Activated T-cell treated with anti-CD3 and anti-CD28 coated beads for 48 hours (primary cell): ENCODE measurements around the gene ADIRF.
"Not testable (repeated sequence)": the region's sequence is repeated elsewhere in the genome, so short reads cannot be mapped to it uniquely, and the experiment has no call there.

Experiments
- DNase-seq: peaks from one replicate; pipeline ENCODE4 v3.0.0-alpha.2; 2020; ENCODE audit warnings: low read depth

The ADIRF gene

GRCh38 chr10:86960863-86961434, 7.3 kb upstream of the ADIRF start:
- no peak for DNase-seq

- DNase-seq, result no peak
These were observed 6.7 kb upstream of the ADIRF start for GRCh38 chr10:86961481-86962091.

- DNase-seq, result no peak
These were observed 5.9 kb upstream of the ADIRF start for GRCh38 chr10:86962136-86962980.

GRCh38 chr10:86962981-86963310, 5.3 kb upstream of the ADIRF start:
- no peak for DNase-seq

- DNase-seq, result no peak
These were observed 4.9 kb upstream of the ADIRF start for GRCh38 chr10:86963341-86963919.

GRCh38 chr10:86964061-86964846, 4.0 kb upstream of the ADIRF start:
- no peak for DNase-seq

- no peak for DNase-seq
These were observed 3.5 kb upstream of the ADIRF start for GRCh38 chr10:86964847-86965190.

GRCh38 chr10:86965986-86966654, 2.2 kb upstream of the ADIRF start:
- no peak for DNase-seq

GRCh38 chr10:86967481-86967941, 771 bp upstream of the ADIRF start:
- DNase-seq, result no peak

- no peak for DNase-seq
These were observed 693 bp downstream of the ADIRF start for GRCh38 chr10:86968994-86969355.

GRCh38 chr10:86969421-86970041, 1.2 kb downstream of the ADIRF start:
- no peak for DNase-seq

- no peak for DNase-seq
These were observed 2.1 kb downstream of the ADIRF start for GRCh38 chr10:86970162-86970981.

GRCh38 chr10:86970982-86971231, 2.6 kb downstream of the ADIRF start:
- no peak for DNase-seq

- peak; percentile 83 for DNase-seq
These were observed 3.1 kb downstream of the ADIRF start for GRCh38 chr10:86971232-86971991.

GRCh38 chr10:86972613-86973380, 4.5 kb downstream of the ADIRF start:
- DNase-seq, result no peak

GRCh38 chr10:86974484-86974883, 6.2 kb downstream of the ADIRF start:
- DNase-seq, result no peak

GRCh38 chr10:86976362-86977056, 8.2 kb downstream of the ADIRF start:
- no peak for DNase-seq

GRCh38 chr10:86978457-86978856, 10.2 kb downstream of the ADIRF start:
- not testable (repeated sequence) for DNase-seq
